ENCODE data around the gene CXCR5. TPM values are rescaled to one million over a fixed set of nuclear protein-coding genes. Genes with fewer than 3 reads are reported as not detected.

The CXCR5 gene
- polyA plus RNA-seq, 1 donor from 2014 or later, result 93.4 TPM

GRCh38 chr11:118909619-118910308, 26.1 kb downstream of the CXCR5 start:
- Mint-ChIP-seq H3K36me3 (no peaks in the 10 kb centered on the region), H3K4me1 (peaks cover 17 to 39% (median 36%) of the 10 kb centered on the region in 3 donors), H3K9me3 (no peaks in the 10 kb centered on the region), H3K27ac (peak overlapping the region in 2 of 3 donors; percentile 73 to 87), H3K27me3 (no peaks in the 10 kb centered on the region), H3K4me3 (no peak overlapping the region)

GRCh38 chr11:118910309-118911112, 26.8 kb downstream of the CXCR5 start:
- Mint-ChIP-seq H3K4me1 (peaks cover 23 to 44% (median 42%) of the 10 kb centered on the region in 3 donors), H3K4me3 (peak overlapping the region in 1 of 4 donors; percentile 43), H3K9me3 (no peaks in the 10 kb centered on the region), H3K27me3 (no peaks in the 10 kb centered on the region), H3K36me3 (no peaks in the 10 kb centered on the region), H3K27ac (peak overlapping the region in 2 of 3 donors; percentile 16 to 70)

- peaks cover 29 to 49% (median 47%) of the 10 kb centered on the region in 3 donors for H3K4me1 Mint-ChIP-seq
- H3K4me3 Mint-ChIP-seq, result peak overlapping the region; percentile 37 to 87 (median 64)
- no peaks in the 10 kb centered on the region for H3K9me3 Mint-ChIP-seq
- H3K27me3 Mint-ChIP-seq, result no peaks in the 10 kb centered on the region
- no peaks in the 10 kb centered on the region for H3K36me3 Mint-ChIP-seq
- H3K27ac Mint-ChIP-seq, result peak overlapping the region; percentile 94 to 98 (median 98)
These were observed 27.6 kb downstream of the CXCR5 start for GRCh38 chr11:118911113-118911879.

GRCh38 chr11:118911880-118912741, 28.4 kb downstream of the CXCR5 start:
- no peaks in the 10 kb centered on the region for H3K27me3 Mint-ChIP-seq
- H3K27ac Mint-ChIP-seq, result peak overlapping the region; percentile 94 to 98 (median 98)

GRCh38 chr11:118912742-118913410, 29.2 kb downstream of the CXCR5 start:
- Mint-ChIP-seq H3K27ac (peak overlapping the region; percentile 94 to 98 (median 98)), H3K9me3 (no peaks in the 10 kb centered on the region), H3K4me1 (peaks cover 36 to 52% (median 46%) of the 10 kb centered on the region in 3 donors), H3K36me3 (no peaks in the 10 kb centered on the region), H3K4me3 (peak overlapping the region; percentile 49 to 88 (median 86)), H3K27me3 (no peaks in the 10 kb centered on the region)

More at GRCh38 chr11:118911880-118912741, 28.4 kb downstream of the CXCR5 start:
- H3K36me3 Mint-ChIP-seq, result no peaks in the 10 kb centered on the region
- H3K4me1 Mint-ChIP-seq, result peaks cover 33 to 50% (median 45%) of the 10 kb centered on the region in 3 donors
- peak overlapping the region; percentile 44 to 88 (median 86) for H3K4me3 Mint-ChIP-seq
- H3K9me3 Mint-ChIP-seq, result no peaks in the 10 kb centered on the region

GRCh38 chr11:118913411-118914125, 29.9 kb downstream of the CXCR5 start:
- H3K4me1 Mint-ChIP-seq, result peaks cover 36 to 54% (median 46%) of the 10 kb centered on the region in 3 donors
- H3K4me3 Mint-ChIP-seq, result peak overlapping the region; percentile 64 to 93 (median 88)
- peak overlapping the region; percentile 97 to 98 (median 98) for H3K27ac Mint-ChIP-seq
- no peaks in the 10 kb centered on the region for H3K27me3 Mint-ChIP-seq
- H3K9me3 Mint-ChIP-seq, result no peaks in the 10 kb centered on the region
- H3K36me3 Mint-ChIP-seq, result no peaks in the 10 kb centered on the region

- H3K4me1 Mint-ChIP-seq, result peaks cover 32 to 52% (median 43%) of the 10 kb centered on the region in 3 donors
- no peaks in the 10 kb centered on the region for H3K9me3 Mint-ChIP-seq
These were observed 30.7 kb downstream of the CXCR5 start for GRCh38 chr11:118914178-118914918.

GRCh38 chr11:118914987-118915386, 31.3 kb downstream of the CXCR5 start:
- Mint-ChIP-seq H3K36me3 (no peaks in the 10 kb centered on the region), H3K9me3 (no peaks in the 10 kb centered on the region), H3K27ac (peak overlapping the region; percentile 97 to 98 (median 98)), H3K4me3 (peak overlapping the region; percentile 64 to 93 (median 88)), H3K4me1 (peaks cover 39 to 58% (median 48%) of the 10 kb centered on the region in 3 donors), H3K27me3 (no peaks in the 10 kb centered on the region)

More at GRCh38 chr11:118914178-118914918, 30.7 kb downstream of the CXCR5 start:
- no peaks in the 10 kb centered on the region for H3K27me3 Mint-ChIP-seq
- peak overlapping the region; percentile 97 to 98 (median 98) for H3K27ac Mint-ChIP-seq
- H3K4me3 Mint-ChIP-seq, result peak overlapping the region; percentile 64 to 93 (median 88)
- no peaks in the 10 kb centered on the region for H3K36me3 Mint-ChIP-seq

- peak overlapping the region; percentile 64 to 93 (median 88) for H3K4me3 Mint-ChIP-seq
- no peaks in the 10 kb centered on the region for H3K36me3 Mint-ChIP-seq
- H3K9me3 Mint-ChIP-seq, result no peaks in the 10 kb centered on the region
- peak overlapping the region; percentile 97 to 98 (median 98) for H3K27ac Mint-ChIP-seq
- H3K4me1 Mint-ChIP-seq, result peaks cover 43 to 62% (median 52%) of the 10 kb centered on the region in 3 donors
- no peaks in the 10 kb centered on the region for H3K27me3 Mint-ChIP-seq
These were observed 31.7 kb downstream of the CXCR5 start for GRCh38 chr11:118915396-118915795.

GRCh38 chr11:118915941-118916841, 32.5 kb downstream of the CXCR5 start:
- Mint-ChIP-seq H3K36me3 (no peaks in the 10 kb centered on the region), H3K4me3 (peak overlapping the region in 2 of 4 donors; percentile 63 to 76), H3K27ac (peak overlapping the region; percentile 97 to 98 (median 98)), H3K27me3 (no peaks in the 10 kb centered on the region), H3K4me1 (peaks cover 50 to 64% (median 59%) of the 10 kb centered on the region in 3 donors), H3K9me3 (no peaks in the 10 kb centered on the region)

GRCh38 chr11:118916842-118917388, 33.2 kb downstream of the CXCR5 start:
- Mint-ChIP-seq H3K36me3 (no peaks in the 10 kb centered on the region), H3K27me3 (no peaks in the 10 kb centered on the region), H3K27ac (peak overlapping the region; percentile 81 to 99 (median 98)), H3K4me3 (peak overlapping the region in 3 of 4 donors; percentile 8 to 76 (median 69)), H3K9me3 (no peaks in the 10 kb centered on the region), H3K4me1 (peaks cover 51 to 61% (median 53%) of the 10 kb centered on the region in 3 donors)
